ENCODE measurements around the gene GMPPA.
A peak's percentile ranks its signal among the peaks of the same experiment; 100 is the strongest.

Gene GMPPA

DNA sequence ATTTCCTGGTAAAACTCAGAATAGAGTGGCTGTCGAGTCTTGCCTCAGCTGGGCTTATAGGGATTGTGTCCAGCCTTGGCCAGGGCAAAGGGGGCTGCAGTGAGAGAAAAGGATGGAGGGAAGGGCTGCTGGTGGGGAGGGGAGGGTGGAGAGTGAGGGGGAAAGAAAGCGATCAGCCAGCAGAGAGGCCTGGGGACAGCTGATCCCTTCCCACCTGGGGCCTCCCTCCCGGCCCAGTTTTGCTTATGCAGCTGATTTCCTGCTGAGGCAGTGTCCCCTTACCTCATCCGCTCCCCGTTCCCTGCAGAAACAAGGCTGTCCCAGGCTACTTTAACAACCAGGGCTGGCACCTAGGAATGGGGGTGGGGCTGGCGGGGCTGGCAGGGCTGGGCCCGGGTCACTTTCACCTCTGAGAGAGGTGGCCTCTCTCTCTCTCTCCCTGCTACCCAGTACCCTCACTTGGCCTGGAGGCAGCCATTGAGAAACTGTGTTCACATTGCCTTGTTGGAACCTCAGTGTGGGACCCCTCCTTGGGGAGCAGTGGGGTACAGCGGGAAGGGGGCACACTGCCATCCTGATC, 12.2 kb upstream of the GMPPA start:
- DNase-seq (ENCODE audit: low read depth), result no peak

DNA sequence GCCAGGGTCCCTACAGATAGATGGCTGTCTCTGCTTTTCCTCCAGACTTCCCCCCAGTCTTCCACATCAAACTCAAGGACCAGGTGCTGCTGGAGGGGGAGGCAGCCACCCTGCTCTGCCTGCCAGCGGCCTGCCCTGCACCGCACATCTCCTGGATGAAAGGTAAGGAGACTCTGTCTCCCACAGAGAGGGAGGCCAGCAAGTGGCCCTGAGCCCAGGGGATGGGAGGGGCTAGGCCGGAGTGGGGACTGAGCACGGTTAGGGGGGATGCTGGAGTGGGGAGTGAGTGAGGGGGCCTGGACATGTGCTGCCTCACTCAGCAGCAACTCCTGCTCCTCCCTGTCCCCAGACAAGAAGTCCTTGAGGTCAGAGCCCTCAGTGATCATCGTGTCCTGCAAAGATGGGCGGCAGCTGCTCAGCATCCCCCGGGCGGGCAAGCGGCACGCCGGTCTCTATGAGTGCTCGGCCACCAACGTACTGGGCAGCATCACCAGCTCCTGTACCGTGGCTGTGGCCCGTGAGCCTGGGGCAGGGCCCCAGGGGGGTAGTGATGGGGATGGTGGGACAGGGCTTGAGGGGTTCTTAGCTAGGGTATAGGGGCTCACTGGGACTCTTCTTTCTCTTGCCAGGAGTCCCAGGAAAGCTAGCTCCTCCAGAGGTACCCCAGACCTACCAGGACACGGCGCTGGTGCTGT, 10.4 kb upstream of the GMPPA start:
- DNase-seq (ENCODE audit: low read depth), result no peak

DNA sequence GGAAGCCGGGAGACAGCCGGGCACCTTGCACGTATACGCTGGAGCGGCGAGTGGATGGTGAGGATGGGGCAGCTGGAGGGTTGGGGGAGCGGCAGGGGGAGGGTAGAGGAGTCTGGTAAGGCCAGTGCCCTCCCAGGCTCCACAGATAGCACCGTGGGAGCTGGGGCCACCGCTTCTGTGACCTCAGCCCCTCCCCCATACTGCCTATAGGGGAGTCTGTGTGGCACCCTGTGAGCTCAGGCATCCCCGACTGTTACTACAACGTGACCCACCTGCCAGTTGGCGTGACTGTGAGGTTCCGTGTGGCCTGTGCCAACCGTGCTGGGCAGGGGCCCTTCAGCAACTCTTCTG, 9.9 kb upstream of the GMPPA start:
- no peak for DNase-seq (ENCODE audit: low read depth)

DNA sequence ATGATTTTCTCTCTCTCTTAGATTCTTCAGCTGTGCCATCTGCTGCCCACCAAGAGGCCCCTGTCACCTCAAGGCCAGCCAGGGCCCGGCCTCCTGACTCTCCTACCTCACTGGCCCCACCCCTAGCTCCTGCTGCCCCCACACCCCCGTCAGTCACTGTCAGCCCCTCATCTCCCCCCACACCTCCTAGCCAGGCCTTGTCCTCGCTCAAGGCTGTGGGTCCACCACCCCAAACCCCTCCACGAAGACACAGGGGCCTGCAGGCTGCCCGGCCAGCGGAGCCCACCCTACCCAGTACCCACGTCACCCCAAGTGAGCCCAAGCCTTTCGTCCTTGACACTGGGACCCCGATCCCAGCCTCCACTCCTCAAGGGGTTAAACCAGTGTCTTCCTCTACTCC, 9.4 kb upstream of the GMPPA start:
- DNase-seq (ENCODE audit: low read depth), result no peak

DNA sequence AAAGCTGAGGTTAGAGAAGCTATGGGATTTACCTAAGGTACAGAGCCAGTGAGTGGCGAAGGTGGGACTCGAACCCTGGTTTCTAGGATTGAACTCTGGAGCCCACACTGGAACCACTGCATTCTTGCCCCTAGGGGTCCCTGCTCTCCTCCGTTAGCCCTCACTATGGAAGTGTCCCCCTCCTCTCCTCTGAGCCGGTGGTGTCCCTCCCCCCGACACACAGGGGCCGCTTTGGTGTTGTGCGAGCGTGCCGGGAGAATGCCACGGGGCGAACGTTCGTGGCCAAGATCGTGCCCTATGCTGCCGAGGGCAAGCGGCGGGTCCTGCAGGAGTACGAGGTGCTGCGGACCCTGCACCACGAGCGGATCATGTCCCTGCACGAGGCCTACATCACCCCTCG, 8.5 kb upstream of the GMPPA start:
- DNase-seq (ENCODE audit: low read depth), result no peak

DNA sequence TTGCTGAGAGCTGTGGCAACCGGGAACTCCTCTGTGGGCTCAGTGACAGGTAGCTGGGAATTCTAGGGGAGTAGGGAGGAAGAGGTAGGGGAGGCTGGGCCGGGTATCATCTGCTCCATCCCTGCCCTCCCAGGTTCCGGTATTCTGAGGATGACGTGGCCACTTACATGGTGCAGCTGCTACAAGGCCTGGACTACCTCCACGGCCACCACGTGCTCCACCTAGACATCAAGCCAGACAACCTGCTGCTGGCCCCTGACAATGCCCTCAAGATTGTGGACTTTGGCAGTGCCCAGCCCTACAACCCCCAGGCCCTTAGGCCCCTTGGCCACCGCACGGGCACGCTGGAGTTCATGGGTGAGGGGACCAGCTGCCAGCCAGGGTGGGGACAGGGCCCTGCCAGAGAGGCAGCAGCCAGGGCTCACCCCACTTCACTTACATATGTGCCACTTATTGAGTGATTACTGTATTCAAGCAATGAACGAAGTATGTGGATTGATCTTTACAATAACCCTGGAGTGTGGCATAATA, 8.0 kb upstream of the GMPPA start:
- DNase-seq (ENCODE audit: low read depth), result no peak

DNA sequence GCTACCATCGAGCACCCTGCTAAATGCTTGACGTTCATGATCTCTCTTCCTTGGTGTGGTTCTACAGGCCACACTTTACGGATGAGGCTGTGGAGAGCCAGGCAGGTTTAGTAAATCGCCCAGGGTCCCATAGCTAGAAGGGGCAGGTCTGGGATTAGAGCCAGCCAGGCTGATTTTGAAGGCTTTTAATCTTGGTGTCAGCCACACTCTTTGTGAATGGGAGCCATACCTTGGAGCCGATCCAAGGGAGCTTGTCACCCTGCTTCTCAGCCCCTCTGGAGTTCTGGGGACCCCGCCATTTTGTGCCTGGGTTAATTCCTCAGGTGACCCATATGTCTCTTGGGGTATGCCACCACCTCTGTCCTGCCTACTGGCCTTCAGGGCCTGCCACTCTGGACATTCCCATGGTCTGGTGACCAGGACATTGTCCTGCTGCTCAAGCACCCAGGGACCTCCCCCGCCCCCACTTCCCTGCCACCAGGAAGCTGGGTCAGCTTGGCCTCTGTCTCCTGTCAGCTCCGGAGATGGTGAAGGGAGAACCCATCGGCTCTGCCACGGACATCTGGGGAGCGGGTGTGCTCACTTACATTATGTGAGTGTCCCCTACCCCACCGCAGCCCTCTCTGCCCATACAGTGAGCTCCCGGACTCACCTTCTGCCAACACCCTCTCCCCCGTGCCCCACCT, 7.3 kb upstream of the GMPPA start:
- no peak for DNase-seq (ENCODE audit: low read depth)

DNA sequence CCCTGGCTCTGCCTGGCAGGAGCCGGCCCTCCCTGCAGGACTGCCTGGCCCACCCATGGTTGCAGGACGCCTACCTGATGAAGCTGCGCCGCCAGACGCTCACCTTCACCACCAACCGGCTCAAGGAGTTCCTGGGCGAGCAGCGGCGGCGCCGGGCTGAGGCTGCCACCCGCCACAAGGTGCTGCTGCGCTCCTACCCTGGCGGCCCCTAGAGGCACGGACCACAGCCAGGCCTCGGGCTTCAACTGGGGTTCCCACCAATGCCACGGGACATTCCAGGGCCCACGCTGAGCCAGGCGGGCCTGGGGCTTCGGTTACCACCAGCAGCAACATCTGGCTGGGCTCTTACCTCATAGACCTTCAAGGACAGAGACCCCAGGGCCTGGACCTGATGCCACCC, 6.1 kb upstream of the GMPPA start:
- DNase-seq (ENCODE audit: low read depth), result no peak

DNA sequence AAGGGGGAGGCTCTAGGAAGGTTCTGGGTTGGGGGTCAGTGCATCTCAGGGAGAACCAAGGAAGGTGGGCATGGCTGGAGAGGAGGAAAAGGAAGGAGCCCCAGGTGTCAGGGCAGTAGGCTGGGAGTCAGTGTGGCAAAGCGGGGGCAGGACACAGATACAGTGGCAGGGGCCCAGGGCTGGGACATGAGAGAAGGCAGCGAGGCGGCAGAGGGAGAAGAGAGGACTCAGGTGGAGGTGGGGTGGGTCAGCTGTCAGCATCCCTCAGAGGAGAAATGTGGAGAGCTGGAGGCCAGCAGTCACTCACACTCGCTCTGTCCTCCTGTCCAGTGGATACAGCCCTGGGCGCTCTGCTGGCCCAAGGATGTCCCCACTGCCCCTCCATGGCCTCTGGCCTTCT, 5.6 kb upstream of the GMPPA start:
- DNase-seq (ENCODE audit: low read depth), result no peak

DNA sequence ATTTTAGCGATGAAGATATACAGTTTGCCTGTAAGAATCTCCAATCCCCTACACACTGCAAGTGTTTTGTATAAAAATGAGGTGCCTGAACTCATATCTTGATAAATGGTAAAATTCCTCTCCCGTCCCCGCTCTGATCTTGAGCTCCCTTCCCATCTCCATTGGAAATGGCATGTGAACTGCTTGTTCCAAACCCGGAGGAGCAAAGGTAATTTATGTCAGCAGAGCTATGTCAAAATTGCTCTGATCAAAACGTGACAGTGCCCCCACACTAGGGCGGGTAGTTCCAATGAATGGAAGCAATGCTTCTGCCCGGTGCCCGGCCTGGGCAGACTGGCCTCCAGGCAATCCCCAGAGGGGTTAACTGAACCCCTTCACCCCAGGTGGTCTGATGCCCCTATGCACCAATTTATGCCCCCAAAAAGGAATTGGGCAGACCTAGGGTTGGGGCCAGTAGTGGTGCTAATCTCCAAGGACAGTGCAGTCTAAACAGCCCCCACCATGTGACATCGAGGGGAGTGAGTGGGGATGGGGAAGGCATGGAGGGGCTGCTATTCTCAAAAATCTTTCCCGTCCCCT, 3.6 kb upstream of the GMPPA start:
- no peak for DNase-seq (ENCODE audit: low read depth)

DNA sequence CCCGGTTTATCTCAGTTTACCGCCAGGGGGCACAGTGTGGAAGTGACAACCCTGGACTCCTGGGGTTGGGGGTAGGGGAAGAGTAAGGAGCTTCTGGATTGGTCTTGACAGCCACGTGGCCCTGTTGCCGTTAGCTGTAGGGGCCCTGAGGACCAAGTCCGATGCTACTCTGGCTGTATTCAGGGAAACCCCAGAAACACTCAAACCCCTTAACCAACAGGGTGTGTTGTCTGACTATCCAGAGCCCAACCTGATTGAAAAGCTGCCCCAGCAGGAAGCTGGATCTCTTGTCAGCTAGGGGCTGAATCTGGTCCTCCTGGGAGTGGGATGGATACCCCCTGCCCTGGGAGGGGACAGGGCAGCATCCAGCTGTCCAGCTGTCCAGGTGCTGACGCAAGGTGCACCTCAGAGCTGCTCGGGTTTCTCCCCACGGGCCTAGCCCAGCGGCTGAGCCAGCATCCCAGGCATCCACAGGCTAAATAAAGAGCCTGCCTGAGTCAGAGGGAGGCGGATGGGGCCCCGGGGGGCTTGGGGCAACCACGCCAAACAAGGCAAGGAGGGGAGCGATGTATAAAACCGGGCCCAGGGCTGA, 3.1 kb upstream of the GMPPA start:
- DNase-seq (ENCODE audit: low read depth), result no peak

DNA sequence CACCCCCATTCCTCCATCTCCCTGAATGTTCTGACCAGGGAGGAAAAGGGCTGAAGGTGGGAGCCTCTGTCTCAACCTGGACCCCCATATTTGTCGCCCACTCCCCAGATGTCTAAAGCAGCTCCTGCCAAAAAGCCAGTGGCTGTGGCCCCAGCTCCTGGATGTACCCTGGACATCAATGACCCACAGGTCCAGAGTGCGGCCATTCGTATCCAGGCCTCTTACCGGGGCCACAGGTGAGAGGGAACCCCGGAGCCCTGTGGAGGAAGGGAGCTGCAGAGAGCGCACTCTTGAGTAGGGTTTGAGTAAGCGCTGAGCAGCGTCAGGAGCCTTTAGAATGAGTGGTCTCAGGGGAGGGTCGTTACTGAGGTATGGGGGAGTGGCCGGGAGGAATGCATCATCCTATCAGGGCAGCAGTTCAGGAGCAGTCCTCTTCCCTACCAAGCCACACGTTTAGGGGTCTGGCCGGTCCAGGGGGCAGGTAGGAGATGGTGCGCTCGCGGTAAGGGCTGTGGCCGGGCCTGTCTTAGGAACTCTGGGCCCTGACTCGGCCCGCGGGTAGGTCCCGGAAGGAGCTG, 2.4 kb upstream of the GMPPA start:
- DNase-seq (ENCODE audit: low read depth), result no peak

DNA sequence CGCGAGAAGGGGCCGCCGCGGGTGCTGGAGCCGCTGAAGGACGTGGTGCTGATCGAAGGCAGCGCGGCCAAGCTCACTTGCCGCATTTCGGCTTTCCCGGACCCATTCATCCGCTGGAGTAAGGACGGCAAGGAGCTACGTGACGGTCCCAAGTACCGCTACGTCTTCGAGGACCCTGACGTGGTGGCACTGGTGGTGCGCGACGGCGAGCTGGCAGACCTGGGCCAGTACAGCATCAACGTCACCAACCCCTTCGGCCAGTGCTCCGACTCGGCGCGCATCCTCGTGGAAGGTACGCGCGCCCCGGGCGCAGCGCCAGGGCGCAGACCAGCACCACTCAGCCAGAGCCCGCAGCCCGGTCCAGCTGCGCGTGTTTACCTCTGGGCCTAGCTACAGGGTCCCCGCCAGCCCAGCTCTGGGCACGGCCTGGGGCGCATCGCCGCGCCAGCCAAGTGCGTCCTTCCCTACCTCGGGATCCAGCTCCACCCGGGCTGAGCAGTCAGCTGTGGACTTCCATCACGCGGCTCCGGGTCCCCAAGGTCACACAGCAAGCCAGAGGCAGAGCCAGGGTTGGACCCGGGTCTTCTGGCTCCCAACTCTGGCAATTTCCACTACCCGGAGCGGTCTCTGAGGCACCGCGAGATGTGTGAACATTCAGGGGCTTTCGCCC, 1.7 kb upstream of the GMPPA start:
- no peak for DNase-seq (ENCODE audit: low read depth)

DNA sequence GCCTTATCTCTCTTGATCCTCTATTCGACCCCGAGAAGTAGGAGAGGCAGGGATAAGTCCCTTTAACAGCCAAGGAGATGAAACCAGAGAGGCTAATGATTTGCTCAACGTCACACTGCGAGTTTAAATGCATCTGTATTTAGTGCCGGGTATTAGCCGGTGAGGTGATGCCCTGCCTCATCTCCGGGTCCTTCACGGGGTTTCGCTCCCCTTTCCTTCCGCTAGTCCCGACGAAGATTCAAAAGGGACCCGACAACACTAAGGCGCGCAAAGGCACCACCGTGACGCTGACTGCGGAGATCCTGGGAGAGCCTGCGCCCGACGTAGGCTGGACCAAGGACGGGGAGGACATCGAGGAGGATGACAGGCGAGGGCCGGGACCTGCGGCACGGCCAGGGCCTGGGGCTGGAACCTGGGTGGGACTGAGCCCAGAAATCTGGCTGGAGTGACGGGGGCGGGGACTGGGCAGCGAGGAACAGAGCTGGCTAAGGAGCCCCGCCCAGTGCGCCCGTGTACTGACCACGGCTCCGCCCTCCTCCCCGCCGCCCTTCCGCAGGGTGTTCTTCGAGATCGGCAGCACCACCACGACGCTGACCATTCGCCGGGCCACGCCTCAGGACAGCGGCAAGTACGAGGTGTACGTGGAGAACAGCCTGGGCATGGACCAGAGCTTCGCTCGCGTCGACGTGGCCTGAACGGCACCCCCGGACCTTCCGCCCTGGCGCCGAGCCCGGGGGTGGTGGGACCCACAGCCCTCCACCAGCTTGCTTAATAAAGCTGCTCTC, 1.0 kb upstream of the GMPPA start:
- peak; percentile 85 for DNase-seq (ENCODE audit: low read depth)

DNA sequence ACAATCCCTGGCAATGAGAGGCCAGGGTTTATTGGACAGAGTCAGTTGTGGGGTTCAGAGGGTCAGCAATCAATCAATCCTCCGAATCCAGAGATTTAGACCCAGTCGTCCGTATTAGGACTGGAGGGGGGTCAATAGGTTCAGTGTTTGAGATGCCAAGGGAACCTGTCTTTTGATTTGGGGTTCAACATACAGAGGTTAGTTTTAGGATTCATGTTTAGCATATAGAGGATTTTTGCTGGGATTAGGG, 292 bp downstream of the GMPPA start:
- no peak for DNase-seq (ENCODE audit: low read depth)

DNA sequence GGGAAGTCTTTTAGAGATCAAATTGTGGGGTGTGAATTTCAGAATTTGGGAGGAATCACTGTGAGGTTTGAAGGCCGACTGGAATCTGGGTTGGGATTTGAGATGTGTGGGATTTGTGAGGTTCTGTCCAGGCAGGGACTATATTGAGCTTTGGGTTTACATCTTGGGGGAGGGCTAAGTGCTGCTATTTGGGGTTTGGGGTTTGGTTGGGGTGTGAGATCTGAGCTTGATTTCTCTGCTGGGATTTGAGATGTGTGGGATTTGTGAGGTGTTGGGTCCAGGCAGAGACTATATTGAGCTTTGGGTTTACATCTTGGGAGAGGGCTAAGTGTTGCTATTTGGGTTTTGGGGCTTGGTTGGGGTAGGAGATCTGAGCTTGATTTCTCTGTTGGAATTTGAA, 864 bp downstream of the GMPPA start:
- DNase-seq (ENCODE audit: low read depth), result no peak

DNA sequence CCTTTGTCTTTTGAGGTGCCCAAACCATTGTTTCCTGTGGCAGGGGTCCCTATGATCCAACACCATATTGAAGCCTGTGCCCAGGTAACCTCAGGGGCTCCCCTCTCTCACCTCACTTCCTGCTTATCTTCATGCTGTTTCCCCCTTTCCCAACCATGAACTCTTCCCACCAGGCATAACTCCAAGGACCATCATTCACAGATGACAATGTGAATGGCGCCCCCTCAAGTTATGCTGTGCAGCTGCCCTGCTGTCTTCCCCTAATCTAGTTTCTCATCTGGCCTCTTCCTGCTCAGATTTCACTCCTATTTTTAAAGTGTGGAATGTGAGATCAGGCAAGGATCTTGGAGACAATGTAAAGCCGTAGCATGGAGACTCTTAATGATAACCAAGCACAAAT, 1.4 kb downstream of the GMPPA start:
- no peak for DNase-seq (ENCODE audit: low read depth)

DNA sequence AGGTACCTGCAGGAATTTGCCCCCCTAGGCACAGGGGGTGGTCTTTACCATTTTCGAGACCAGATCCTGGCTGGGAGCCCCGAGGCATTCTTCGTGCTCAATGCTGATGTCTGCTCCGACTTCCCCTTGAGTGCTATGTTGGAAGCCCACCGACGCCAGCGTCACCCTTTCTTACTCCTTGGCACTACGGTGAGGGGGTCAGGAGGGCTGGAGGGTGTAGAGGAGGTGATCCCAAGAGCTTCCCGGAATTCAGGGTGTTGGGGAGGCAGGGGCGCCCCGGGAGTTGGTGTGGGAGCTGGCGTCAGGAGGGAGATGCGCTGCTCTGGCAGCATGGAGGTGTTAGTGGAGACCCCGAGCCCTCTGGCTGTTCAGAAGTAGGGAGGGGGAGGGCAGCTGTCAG, 3.2 kb downstream of the GMPPA start:
- DNase-seq (ENCODE audit: low read depth), result no peak

DNA sequence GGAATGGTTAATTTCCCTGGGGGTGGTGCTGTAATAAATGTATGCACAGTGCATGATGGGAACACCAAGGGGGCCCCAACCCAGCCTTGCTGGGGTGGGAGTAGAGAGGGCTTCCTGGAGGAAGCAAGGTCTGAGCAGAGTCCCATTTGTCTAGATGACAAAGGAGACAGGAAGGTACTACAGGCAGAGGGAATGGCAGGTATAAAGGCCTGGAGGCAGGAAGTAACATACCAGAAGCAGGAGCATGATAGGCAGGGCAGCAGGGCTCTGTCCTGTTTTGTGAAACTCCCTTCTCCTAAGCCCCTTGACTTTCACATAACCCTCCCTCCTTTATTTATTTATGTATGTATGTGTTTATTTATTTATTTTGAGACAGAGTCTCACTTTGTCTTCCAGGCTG, 3.9 kb downstream of the GMPPA start:
- no peak for DNase-seq (ENCODE audit: low read depth)

DNA sequence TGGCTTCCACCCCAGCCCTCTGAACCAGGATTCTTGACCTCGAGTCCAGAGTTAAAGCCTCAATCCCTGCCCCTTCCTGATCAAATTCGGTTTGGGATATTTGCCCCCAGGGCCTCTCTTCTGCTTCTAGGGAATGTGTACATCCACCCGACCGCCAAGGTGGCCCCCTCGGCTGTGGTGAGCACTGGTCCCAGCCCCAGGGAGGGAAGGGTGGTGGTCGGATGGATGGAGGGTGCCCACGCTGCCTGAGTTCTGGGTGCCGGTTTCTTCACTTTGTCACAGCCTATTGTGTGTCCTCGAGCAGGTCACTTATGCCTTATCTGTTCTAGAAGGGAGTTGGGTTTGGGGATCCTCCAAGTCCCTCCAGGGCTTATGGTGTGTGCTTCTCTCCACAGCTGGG, 6.9 kb downstream of the GMPPA start:
- no peak for DNase-seq (ENCODE audit: low read depth)

DNA sequence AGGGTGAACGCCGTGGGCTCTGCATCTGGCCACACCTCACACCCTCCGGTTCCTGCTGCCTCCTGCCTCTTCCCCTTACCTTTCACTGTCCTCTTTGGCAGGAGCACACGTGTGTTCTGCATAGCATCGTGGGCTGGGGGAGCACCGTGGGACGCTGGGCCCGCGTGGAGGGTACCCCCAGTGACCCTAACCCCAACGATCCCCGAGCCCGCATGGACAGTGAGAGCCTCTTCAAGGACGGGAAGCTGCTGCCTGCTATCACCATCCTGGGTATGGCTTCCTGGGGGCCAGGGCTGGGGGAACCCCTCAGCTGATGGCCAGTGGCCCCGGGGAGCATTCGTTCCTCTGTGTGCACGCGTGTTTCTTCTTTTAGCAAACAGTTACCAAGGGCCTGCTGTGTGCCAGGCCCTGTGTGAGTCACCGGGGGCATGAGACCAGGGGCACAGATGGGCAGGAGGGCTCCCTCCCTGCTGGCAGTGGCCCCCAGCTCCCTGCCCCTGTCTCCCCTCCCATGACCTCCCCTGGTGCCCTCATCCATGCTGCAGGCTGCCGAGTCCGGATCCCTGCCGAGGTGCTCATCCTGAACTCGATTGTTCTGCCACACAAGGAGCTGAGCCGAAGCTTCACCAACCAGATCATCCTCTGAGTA, 7.6 kb downstream of the GMPPA start:
- DNase-seq (ENCODE audit: low read depth), result no peak

All from CMK (cell line).